Ovary (tissue), 9 donors: Measurements from ENCODE around the gene FGGY. TPM values are rescaled to one million over a fixed set of nuclear protein-coding genes. Genes with fewer than 3 reads are reported as not detected.
A peak's percentile ranks its signal among the peaks of the same experiment; 100 is the strongest.

Experiments used
- DNase-seq, 5 donors: peaks; one replicate each; pipeline ENCODE4 v3.0.0-alpha.2; 2019 to 2020
- H3K27ac ChIP-seq, 2 donors: fragments of 200-600 bp; one replicate each; pipeline versions ENCODE4 v1.5.1 to v1.8.0; 2019 to 2022
- H3K27me3 ChIP-seq: fragments of 200-600 bp; one replicate; pipeline ENCODE4 v1.8.0; 2022
- H3K36me3 ChIP-seq: fragments of 200-600 bp; sonication (generic); one replicate; pipeline ENCODE4 v1.5.1; 2019
- H3K4me1 ChIP-seq: one replicate; pipeline ENCODE4 v1.8.1; 2013; ENCODE audit warnings: mild to moderate bottlenecking, moderate library complexity; ENCODE audit not compliant: insufficient read depth
- H3K4me3 ChIP-seq: fragments of 200-600 bp; sonication (generic); one replicate; pipeline ENCODE4 v1.5.1; 2017
- H3K9me3 ChIP-seq, 2 donors: fragments of 200-600 bp in 1 of 2; sonication (generic) in 1 of 2; one replicate each; pipeline versions ENCODE4 v1.5.1 to v1.8.1; 2013 to 2019; ENCODE audit warnings: mild to moderate bottlenecking in 1 of 2, moderate library complexity in 1 of 2
- EP300 ChIP-seq: sonication (generic); formaldehyde crosslinking; IDR thresholded peaks from one replicate; pipeline ENCODE4 v1.6.1; 2017; ENCODE audit warnings: antibody characterized with exemption
- POLR2A ChIP-seq: fragments of 450-650 bp; IDR thresholded peaks from one replicate; pipeline ENCODE4 v1.6.1; 2017; ENCODE audit warnings: antibody characterized with exemption, mild to moderate bottlenecking, moderate library complexity
- WGBS, 3 donors: extraction: QIAGEN DNeasy Blood & Tissue Kit in 1 of 3; methylation state at CpG; one replicate each; pipeline versions ENCODE4 v1.1.5 to v1.1.7; 2013 to 2017; 5-methylcytosine and 5-hydroxymethylcytosine counted together
- intact Hi-C, 4 donors: fragments of 100-400 bp; cut with DNase I; formaldehyde crosslinking; loops; one replicate each; pipeline versions ENCODE4 v1.11.0 to v1.15.1; 2022 to 2023
- polyA plus RNA-seq, 2 donors: library from polyadenylated mRNA; stranded (reverse); fragments of 200-250 nt in 1 of 2; fragments of 350-450 nt in 1 of 2; fragmentation: Illumina TruSeq in 1 of 2; extraction: RNeasy Lipid Tissue Mini Kit (QIAGEN cat#74804) in 1 of 2; gene quantifications; one replicate each; pipeline ENCODE4 v1.2.3, GENCODE V29; 2013 to 2014
- total RNA-seq, 7 donors: library from RNA; depleted of rRNA in 2 of 7; stranded (reverse); fragments of >200 nt in 2 of 7; fragmentation: NEBNext Ultra II Directional in 3 of 7; extraction: Animal tissue kit (Norgen Biotek cat#: 25700) in 3 of 7; gene quantifications; one replicate each; pipeline versions ENCODE4 v1.1.0 to v1.2.4, GENCODE V29; 2016 to 2023
- TF ChIP-seq, protein P1 (sequence below), 3 donors: fragments of 450-650 bp in 2 of 3; fragments of 200-600 bp in 1 of 3; IDR thresholded peaks; one replicate each; pipeline versions ENCODE4 v1.5.1 to v1.8.0; 2016 to 2022; ENCODE audit warnings: antibody characterized with exemption in 3 of 3, mild to moderate bottlenecking in 1 of 3
- donor health status: DM: no; HTN: no; CAD: no; lungs with moderate emphysema.
- donor health status: DM: no; HTN: no; CAD: no.
- donor health status: Bipolar disorder and iron deficiency.
- donor health status: DM: yes; HTN: yes; CAD: no.
- donor health status: DM: no; HTN: no; CAD: no.
- donor health status: DM: yes; HTN: yes; CAD: no.

The FGGY gene
- total and polyA plus RNA-seq, 9 donors: 7.9 to 62.0 (median 44.7) TPM

DNA sequence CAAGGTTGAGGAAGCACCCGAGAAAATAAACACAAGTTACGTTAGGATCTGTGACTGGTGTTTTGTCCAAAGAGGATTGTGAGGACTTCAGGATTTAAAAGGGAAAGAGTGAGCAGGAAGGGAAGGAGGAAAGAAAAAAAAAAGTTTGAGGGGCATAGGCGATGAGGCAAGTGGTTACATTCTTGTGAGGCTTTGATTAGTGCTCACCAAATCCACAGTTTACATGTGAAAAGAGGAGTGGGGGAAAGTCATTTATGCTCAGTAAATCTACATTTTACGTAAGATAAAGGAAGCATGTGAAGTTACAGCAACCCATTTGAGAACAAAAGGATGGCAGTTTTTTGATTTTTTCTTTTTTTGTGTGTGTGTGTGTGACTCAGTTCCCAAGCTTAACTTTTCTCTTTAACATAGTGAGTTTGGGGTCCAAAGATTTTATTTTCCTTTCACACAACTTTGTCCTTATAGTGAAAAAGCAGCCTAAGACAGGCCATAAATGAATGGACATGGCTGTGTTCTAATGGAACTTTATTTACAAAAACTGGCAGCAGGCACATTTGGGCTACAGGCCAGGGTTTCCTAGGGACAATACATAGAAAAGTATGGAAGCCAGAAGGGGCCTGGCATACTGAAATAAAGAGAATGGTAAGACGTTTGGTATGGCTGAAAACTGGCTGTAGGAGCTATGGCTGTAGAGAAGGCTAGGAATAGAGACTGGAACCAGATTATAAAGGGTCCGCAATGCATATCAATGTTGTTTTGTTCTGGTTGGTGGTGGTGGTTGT is 121.7 kb downstream of the FGGY start:
- TF ChIP-seq EP300 (no peak), POLR2A (no peak)
- TF ChIP-seq, protein P1, sequence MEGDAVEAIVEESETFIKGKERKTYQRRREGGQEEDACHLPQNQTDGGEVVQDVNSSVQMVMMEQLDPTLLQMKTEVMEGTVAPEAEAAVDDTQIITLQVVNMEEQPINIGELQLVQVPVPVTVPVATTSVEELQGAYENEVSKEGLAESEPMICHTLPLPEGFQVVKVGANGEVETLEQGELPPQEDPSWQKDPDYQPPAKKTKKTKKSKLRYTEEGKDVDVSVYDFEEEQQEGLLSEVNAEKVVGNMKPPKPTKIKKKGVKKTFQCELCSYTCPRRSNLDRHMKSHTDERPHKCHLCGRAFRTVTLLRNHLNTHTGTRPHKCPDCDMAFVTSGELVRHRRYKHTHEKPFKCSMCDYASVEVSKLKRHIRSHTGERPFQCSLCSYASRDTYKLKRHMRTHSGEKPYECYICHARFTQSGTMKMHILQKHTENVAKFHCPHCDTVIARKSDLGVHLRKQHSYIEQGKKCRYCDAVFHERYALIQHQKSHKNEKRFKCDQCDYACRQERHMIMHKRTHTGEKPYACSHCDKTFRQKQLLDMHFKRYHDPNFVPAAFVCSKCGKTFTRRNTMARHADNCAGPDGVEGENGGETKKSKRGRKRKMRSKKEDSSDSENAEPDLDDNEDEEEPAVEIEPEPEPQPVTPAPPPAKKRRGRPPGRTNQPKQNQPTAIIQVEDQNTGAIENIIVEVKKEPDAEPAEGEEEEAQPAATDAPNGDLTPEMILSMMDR (IDR thresholded peaks at IDR 0.05): no peak
- no peaks in the 10 kb centered on the region for H3K27me3 ChIP-seq
- no peaks in the 10 kb centered on the region for H3K9me3 ChIP-seq
- intact Hi-C loops: no loop called here
- H3K4me1 ChIP-seq: no peaks in the 10 kb centered on the region
- no peak for DNase-seq
- 73 to 87% (median 85%) methylated on average over 6 of the region's 6 CpGs for WGBS, 3 donors
- H3K4me3 ChIP-seq: no peak overlapping the region
- H3K36me3 ChIP-seq: no peaks in the 10 kb centered on the region
- no peak overlapping the region for H3K27ac ChIP-seq

DNA sequence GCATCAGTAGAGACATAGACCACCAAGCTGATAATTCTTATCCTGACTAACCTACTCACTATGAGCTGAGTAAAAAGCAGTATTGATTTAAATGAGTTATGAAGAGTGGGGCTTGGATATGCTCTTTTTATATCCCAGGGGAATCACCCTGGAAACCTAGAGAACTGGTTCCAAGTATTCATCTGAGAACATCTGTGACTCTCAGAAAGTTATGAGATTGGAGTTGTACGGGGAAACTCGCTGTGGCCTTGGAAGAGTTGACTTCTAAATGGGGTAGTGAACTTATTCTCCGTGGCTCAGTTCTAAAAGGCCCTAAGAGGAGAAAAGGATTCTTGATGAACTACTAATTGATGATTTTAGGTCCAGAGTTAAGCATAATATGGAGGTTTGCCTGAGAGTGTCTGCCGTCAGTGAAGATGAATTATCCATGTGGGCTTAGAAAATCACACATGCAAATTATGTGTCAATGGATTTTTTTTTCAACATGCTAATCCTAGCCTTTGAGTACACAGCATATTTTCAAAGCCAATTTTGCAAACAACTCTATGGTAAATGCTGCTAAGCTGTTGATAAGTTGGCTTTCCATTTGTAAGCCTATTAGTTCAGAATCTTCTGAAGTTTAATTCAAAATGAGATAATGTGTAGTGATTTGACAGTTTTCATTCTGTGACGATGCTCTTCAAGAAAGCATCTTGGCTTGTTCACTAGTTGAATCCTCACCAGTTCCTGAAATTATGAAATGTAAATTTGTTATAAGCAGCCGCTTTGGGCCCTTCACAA is 122.7 kb downstream of the FGGY start:
- Histone ChIP-seq H3K27me3 (no peaks in the 10 kb centered on the region), H3K36me3 (no peaks in the 10 kb centered on the region), H3K4me1 (no peaks in the 10 kb centered on the region), H3K27ac (no peak overlapping the region), H3K4me3 (no peak overlapping the region), H3K9me3 (no peaks in the 10 kb centered on the region)
- TF ChIP-seq, protein P1 (IDR thresholded peaks at IDR 0.05): no peak
- TF ChIP-seq EP300 (no peak), POLR2A (no peak)
- intact Hi-C loops: no loop called here
- no peak for DNase-seq
- 60 to 65% (median 63%) methylated on average over 6 of the region's 6 CpGs for WGBS, 3 donors

DNA sequence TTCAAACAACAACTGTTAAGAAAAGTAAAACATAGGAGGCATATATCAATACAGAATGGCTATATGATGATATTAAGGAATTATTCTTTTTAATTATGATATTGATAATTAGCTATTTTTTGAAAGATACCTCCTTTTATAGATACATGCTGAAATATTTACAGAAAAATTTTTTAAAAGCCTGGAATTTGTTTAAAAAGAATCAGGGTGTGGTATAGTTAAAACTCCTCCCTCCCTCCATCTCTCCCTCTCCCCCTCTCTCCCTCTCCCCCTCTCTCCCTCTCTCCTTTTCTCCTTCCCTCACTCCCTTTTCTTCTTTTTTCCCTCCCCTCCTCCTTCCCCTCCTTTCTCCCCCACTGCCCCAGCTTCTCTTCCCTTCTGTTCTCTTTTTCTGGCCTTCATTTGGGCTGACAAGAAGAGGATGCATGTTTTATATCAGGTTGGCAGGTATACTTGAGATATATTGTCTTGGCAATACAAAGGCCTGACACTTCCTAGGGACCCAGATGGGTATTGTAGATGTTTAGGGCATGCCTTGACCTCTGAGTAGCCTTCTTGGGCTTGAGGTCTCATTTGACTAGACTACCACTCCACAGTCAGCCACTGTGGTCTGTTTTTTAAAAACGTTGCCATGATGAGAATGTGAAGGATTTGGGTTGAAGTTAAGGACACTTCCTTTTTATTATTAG is 124.5 kb downstream of the FGGY start:
- Histone ChIP-seq H3K27ac (no peak overlapping the region), H3K9me3 (no peaks in the 10 kb centered on the region), H3K27me3 (no peaks in the 10 kb centered on the region), H3K4me1 (no peaks in the 10 kb centered on the region), H3K36me3 (no peaks in the 10 kb centered on the region), H3K4me3 (no peak overlapping the region)
- WGBS, 3 donors: 25 to 43% (median 42%) methylated on average over 1 of the region's 1 CpG
- DNase-seq: no peak
- intact Hi-C loops: no loop called here
- TF ChIP-seq POLR2A (no peak), EP300 (no peak)
- TF ChIP-seq, protein P1 (IDR thresholded peaks at IDR 0.05): no peak

DNA sequence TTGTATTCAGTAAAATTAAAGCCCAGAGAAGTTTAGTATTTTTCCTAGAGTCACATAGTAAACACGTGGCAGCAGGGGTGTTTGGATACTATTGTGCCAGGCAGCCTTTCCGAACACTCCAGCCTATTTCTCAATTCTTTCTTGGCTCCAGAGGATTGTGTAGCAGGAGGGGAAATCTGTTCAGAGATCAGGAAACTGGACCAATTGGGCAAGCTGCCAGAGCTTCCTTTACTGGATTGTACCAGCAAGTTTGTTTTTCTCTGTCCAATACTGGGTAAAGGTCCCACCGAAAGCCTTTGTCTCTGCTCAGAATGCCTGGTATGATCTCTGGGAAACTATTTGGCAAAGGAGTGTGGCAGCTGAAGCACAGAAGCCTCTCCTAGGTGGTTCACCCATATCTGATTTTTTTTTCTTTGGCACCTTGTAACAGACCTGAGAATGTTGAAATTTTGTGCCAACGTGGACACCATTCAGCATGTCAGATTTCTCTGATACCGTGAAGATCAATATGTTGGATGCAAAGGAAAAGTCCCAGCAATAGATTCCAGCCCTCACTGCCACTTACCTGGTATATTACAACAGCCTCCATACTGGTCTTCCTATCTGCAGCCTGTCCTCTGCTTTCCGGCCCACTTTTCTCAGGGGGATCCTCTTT is 126.2 kb downstream of the FGGY start:
- no peak overlapping the region for H3K4me3 ChIP-seq
- H3K27ac ChIP-seq: no peak overlapping the region
- DNase-seq: peak in 3 of 5 donors; percentile 26 to 72 (median 66)
- WGBS, 3 donors: 72 to 75% (median 72%) methylated on average over 6 of the region's 6 CpGs
- no peaks in the 10 kb centered on the region for H3K36me3 ChIP-seq
- intact Hi-C loops: no loop called here
- no peaks in the 10 kb centered on the region for H3K27me3 ChIP-seq
- TF ChIP-seq POLR2A (no peak), EP300 (no peak)
- TF ChIP-seq, protein P1 (IDR thresholded peaks at IDR 0.05): no peak
- no peaks in the 10 kb centered on the region for H3K4me1 ChIP-seq
- no peaks in the 10 kb centered on the region for H3K9me3 ChIP-seq
